GM12878 (cell line): ENCODE data around the gene GLB1L2.

Experiments used
- ASH2L ChIP-seq: fragments of 300-600, 200-600 bp; sonication (generic); IDR thresholded peaks from 2 replicates; pipeline ENCODE4 v1.6.1; 2017; ENCODE audit warnings: low read depth, mild to moderate bottlenecking, borderline replicate concordance
- ATF3 ChIP-seq: IDR thresholded peaks from 2 replicates; pipeline ENCODE4 v1.6.1; 2011; ENCODE audit warnings: low read depth, mild to moderate bottlenecking, low read length, moderate library complexity, borderline replicate concordance; ENCODE audit errors: extremely low read depth
- BCL11A ChIP-seq: IDR thresholded peaks from 2 replicates; pipeline ENCODE4 v1.6.1; 2011; ENCODE audit warnings: low read depth, low read length
- CHD2 ChIP-seq: IDR thresholded peaks from 2 replicates; pipeline ENCODE4 v1.6.1; 2011; ENCODE audit warnings: low read depth, low read length, improper control_type of control experiment, borderline replicate concordance
- CTCF ChIP-seq, 3 experiments: IDR thresholded peaks in 2 of 3; conservative IDR thresholded peaks in 1 of 3; 2 replicates each; pipeline ENCODE4 v1.5.1; 2011; ENCODE audit warnings: low read depth in 3 of 3, low read length in 3 of 3, mild to moderate bottlenecking in 3 of 3, control low read depth in 2 of 3, moderate library complexity in 2 of 3, inconsistent platforms in 1 of 3, mixed read lengths in 1 of 3; ENCODE audit not compliant: control insufficient read depth in 2 of 3, insufficient read depth in 1 of 3; ENCODE audit errors: extremely low read depth in 1 of 3
- EP300 ChIP-seq, 2 experiments: fragments of 150-350 bp in 1 of 2; IDR thresholded peaks; 2 replicates each; pipeline ENCODE4 v1.6.1; 2011 to 2012; ENCODE audit warnings: low read depth in 2 of 2, low read length in 2 of 2, borderline replicate concordance in 1 of 2, improper control_type of control experiment in 1 of 2, inconsistent platforms in 1 of 2; ENCODE audit not compliant: control insufficient read depth in 1 of 2
- EZH2 ChIP-seq: IDR thresholded peaks from 2 replicates; pipeline ENCODE4 v1.6.1; 2012; ENCODE audit warnings: low read depth, mild to moderate bottlenecking, control low read depth, inconsistent platforms, low read length, borderline replicate concordance; ENCODE audit not compliant: control insufficient read depth
- FOS ChIP-seq: IDR thresholded peaks from 3 replicates; pipeline ENCODE4 v1.6.1; 2011; ENCODE audit warnings: borderline replicate concordance; ENCODE audit not compliant: insufficient read length; ENCODE audit errors: extremely low read depth
- NR2C2 ChIP-seq: IDR thresholded peaks from 2 replicates; pipeline ENCODE4 v1.6.1; 2011; ENCODE audit warnings: borderline replicate concordance, low read depth; ENCODE audit not compliant: control insufficient read depth, insufficient read length
- POLR2A ChIP-seq: IDR thresholded peaks from 2 replicates; pipeline ENCODE4 v1.6.1; 2011; ENCODE audit warnings: low read depth, mild to moderate bottlenecking, low read length
- POLR2AphosphoS2 ChIP-seq: IDR thresholded peaks from 2 replicates; pipeline ENCODE4 v1.6.1; 2011; ENCODE audit warnings: low read depth, mild to moderate bottlenecking, low read length, improper control_type of control experiment, moderate library complexity
- RELB ChIP-seq: fragments of 450-650 bp; IDR thresholded peaks from 2 replicates; pipeline ENCODE4 v1.6.1; 2017; ENCODE audit warnings: low read depth, mild to moderate bottlenecking, moderate library complexity
- RFX5 ChIP-seq: IDR thresholded peaks from 2 replicates; pipeline ENCODE4 v1.6.1; 2011; ENCODE audit warnings: low read depth, low read length, improper control_type of control experiment
- USF2 ChIP-seq: IDR thresholded peaks from 2 replicates; pipeline ENCODE4 v1.6.1; 2011; ENCODE audit warnings: low read depth, low read length, improper control_type of control experiment, borderline replicate concordance

GRCh38 chr11:134382257-134382656 is 50.5 kb downstream of the GLB1L2 start:
- TF ChIP-seq EP300 (IDR thresholded peaks at IDR 0.05; ENCODE audit: borderline replicate concordance in 1 of 2, control insufficient read depth in 1 of 2, low read depth in 2 of 2, low read length in 2 of 2) = no peak
- TF ChIP-seq CTCF (IDR thresholded peaks at IDR 0.05 in 2 of 3, conservative IDR thresholded peaks at IDR 0.05 in 1 of 3; ENCODE audit: control insufficient read depth in 2 of 3, extremely low read depth in 1 of 3, insufficient read depth in 1 of 3, low read depth in 3 of 3, low read length in 3 of 3) = no peak
- no peak for TF ChIP-seq FOS
- no peak for TF ChIP-seq NR2C2
- no peak for TF ChIP-seq CHD2
- TF ChIP-seq EZH2 = no peak
- no peak for TF ChIP-seq USF2
- TF ChIP-seq POLR2A = no peak
- TF ChIP-seq POLR2AphosphoS2 = no peak
- no peak for TF ChIP-seq BCL11A
- TF ChIP-seq ASH2L = no peak
- no peak for TF ChIP-seq RELB
- TF ChIP-seq RFX5 = no peak
- TF ChIP-seq ATF3 = no peak
